SK-N-MC (cell line): ENCODE data around the gene BBC3.

ENCODE experiments used
- DNase-seq: peaks from one replicate; pipeline ENCODE4 v3.0.0-alpha.2; 2011; ENCODE audit warnings: low read depth, low spot score
- H3K27ac ChIP-seq: fragments of 200-600 bp; sonication (generic); 2 replicates; pipeline ENCODE4 v1.5.1; 2016; ENCODE audit warnings: mixed run types
- H3K36me3 ChIP-seq: fragments of 200-600 bp; sonication (generic); 2 replicates; pipeline ENCODE4 v1.6.1; 2017; ENCODE audit warnings: antibody characterized with exemption, low read length, mixed read lengths; ENCODE audit not compliant: insufficient read depth
- H3K4me3 ChIP-seq: fragments of 200-600 bp; sonication (generic); 2 replicates; pipeline ENCODE4 v1.5.1; 2016
- H3K9ac ChIP-seq: fragments of 200-600 bp; sonication (generic); 2 replicates; pipeline ENCODE4 v1.8.0; 2017; ENCODE audit warnings: mixed run types, mixed read lengths; ENCODE audit not compliant: insufficient read length
- H3K9me3 ChIP-seq: fragments of 200-600 bp; sonication (generic); 2 replicates; pipeline ENCODE4 v1.6.1; 2017; ENCODE audit warnings: low read depth, mild to moderate bottlenecking, antibody characterized with exemption, low read length, moderate library complexity, mixed read lengths
- EZH2 ChIP-seq: fragments of 200-600 bp; sonication (generic); IDR thresholded peaks from one replicate; pipeline ENCODE4 v1.6.1; 2017; ENCODE audit warnings: antibody characterized with exemption
- FOXP2 ChIP-seq: optimal IDR thresholded peaks from 2 replicates; pipeline ENCODE3; 2011; ENCODE audit warnings: mild to moderate bottlenecking, moderate library complexity; ENCODE audit not compliant: insufficient read depth; ENCODE audit errors: extremely low read length, control extremely low read depth
- POLR2AphosphoS5 ChIP-seq: IDR thresholded peaks from 2 replicates; pipeline ENCODE4 v1.6.1; 2012; ENCODE audit warnings: mild to moderate bottlenecking, low read depth, low read length, borderline replicate concordance

Gene BBC3

DNA sequence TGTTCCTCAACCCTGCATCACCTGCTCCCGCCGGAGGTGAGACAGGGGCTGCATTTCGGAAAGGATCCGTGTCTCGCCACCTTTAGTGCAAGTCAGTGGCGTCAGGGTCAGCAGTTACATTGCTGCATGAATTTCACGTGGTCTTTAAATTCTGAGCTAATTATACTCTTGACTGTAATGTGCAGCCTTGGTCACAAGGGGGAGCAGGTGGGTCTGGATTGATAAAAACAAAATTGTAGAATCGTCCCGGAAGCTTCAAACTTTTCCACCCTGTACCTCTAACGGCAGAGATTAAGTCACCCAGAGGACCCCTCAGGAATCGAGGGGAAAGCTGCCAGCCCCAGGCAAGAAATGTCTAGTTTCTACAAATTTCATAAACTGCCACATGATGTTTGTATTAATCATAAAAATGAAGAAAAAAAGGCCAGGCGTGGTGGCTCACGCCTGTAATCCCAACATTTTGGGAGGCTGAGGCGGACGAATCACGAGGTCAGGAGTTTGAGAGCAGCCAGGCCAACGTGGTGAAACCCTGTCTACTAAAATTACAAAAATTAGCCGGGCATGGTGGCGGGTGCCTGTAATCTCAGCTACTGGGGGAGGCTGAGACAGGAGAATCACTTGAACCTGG, 20.2 kb downstream of the BBC3 start:
- DNase-seq, result peak; percentile 57
- H3K4me3 ChIP-seq, result no peak overlapping the region
- no peak for TF ChIP-seq EZH2
- peaks cover 43% of the 10 kb centered on the region for H3K36me3 ChIP-seq
- peak overlapping the region; percentile 79 for H3K27ac ChIP-seq
- H3K9ac ChIP-seq, result no peak overlapping the region
- no peaks in the 10 kb centered on the region for H3K9me3 ChIP-seq

DNA sequence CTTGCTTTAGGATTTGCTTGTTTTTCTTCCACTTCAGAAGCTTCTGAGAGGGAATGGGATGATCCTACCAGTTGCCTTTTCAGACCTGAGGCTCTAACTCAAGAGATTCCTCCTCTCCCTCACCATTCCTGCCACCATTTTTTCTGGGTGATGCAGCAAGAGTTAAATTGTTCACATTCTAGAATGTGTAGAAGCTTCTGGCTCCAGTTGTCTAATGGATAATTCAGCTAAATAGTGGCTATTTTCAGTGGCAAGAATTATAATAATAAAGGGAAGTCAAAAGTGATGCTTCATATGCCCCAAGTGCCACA, 20.9 kb downstream of the BBC3 start:
- TF ChIP-seq POLR2AphosphoS5, result no peak
- TF ChIP-seq EZH2, result no peak
- TF ChIP-seq FOXP2, result no peak
- Histone ChIP-seq H3K27ac (peak overlapping the region; percentile 79), H3K9ac (no peak overlapping the region), H3K36me3 (peaks cover 49% of the 10 kb centered on the region), H3K4me3 (no peak overlapping the region), H3K9me3 (no peaks in the 10 kb centered on the region)
- DNase-seq, result no peak

DNA sequence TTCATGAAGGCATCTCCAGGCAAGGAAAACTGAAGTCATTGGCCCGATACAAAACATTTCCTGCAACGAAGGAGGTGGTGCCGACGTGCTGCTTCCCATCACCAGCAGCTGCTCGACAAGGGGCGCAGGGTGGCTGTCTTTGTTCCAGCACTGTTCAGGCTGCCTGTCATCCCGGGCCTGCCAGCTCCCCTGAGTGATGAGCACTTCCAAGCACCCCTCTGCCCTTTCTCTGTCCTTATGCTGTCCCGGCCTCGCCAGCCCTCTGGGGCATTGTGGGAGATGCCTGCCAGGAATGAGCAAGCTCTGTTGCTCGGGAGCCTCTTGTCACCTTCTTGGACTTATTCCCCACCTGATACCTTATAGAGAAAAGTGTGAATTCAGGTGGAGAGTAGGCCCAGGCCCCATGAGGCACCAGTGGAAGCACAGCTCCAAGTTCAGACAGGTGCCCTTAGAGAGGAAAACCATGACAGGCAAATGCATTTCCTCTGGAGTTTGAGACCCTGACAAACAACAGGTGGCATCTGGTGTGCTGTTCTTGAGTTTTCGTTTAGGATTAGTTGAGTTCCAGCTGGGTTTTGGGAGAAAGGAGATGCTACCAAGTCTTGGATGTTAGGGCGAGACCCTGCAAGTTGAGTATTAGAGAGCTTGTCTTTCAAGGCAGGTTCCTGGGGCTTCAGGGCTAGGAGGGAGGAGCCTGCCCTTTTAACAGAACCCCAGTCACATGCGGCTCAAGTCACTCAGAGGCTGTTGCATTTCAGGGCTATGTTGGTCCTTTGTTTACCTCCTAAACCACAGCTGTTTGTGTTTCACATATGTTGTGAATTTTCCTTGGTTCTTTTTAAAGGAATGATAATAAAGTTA, 21.4 kb downstream of the BBC3 start:
- peaks cover 55% of the 10 kb centered on the region for H3K36me3 ChIP-seq
- TF ChIP-seq EZH2 (no peak), POLR2AphosphoS5 (no peak), FOXP2 (no peak)
- peak overlapping the region; percentile 79 for H3K27ac ChIP-seq
- no peak for DNase-seq
- no peaks in the 10 kb centered on the region for H3K9me3 ChIP-seq
- H3K9ac ChIP-seq, result no peak overlapping the region
- H3K4me3 ChIP-seq, result no peak overlapping the region

DNA sequence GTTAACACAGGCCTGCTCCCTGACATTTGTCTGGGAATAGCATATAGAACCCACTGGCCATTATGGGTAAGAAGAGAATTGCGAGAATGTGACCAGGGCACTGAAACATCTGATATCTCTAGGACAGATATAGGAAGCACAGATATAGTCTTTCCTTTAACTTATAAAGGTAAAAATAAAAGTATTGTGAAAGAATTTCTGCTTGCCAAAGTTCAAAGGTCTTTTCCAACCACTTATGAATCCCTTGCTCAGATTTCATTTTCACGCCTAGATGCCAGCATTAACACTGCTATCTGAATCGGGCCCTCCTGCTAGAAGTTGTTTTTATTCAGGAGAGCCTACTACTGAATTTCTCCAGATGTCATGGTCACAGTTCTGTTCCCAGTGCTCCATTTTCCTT, 27.7 kb downstream of the BBC3 start:
- H3K27ac ChIP-seq, result no peak overlapping the region
- DNase-seq, result no peak
- H3K36me3 ChIP-seq, result peaks cover 53% of the 10 kb centered on the region
- TF ChIP-seq EZH2 (no peak), FOXP2 (no peak), POLR2AphosphoS5 (no peak)
- H3K9ac ChIP-seq, result no peak overlapping the region
- no peaks in the 10 kb centered on the region for H3K9me3 ChIP-seq
- no peak overlapping the region for H3K4me3 ChIP-seq

DNA sequence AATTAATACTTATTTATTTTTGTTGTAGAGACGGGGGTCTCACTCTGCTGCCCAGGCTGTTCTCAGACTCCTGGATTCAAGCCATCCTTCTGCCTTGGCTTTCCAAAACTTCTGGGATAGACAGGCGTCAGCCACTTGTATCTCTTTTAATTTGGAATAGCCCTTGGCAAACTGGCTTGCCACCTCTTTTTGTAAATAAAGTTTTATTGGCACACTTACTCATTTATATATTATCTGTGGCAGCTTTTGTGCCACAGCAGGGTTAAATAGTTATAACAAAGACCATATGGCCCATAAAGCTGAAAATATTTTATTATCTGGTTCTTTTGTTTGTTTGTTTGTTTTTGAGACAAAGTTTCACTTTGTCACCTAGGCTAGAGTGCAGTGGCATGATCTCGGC, 30.5 kb downstream of the BBC3 start:
- TF ChIP-seq POLR2AphosphoS5 (no peak), EZH2 (no peak), FOXP2 (no peak)
- H3K36me3 ChIP-seq, result peaks cover 49% of the 10 kb centered on the region

DNA sequence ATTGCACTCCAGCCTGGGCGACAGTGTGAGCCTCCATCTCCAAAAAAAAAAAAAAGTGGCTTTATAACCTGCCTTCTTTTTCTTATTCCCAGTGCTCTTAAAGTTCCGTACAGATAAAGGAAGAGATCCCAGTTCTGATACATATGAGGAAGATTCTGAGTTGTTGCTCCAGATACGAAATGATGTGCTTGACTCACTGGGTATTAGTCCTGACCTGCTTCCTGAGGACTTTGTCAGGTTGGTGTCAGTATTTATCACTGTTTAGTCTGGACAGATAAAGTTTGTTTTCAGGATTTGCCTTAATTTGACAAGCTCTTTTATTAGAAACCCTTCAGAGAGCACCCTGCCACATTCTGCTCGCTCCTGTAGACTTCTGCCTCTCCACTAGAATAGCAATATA, 33.9 kb downstream of the BBC3 start:
- no peak for TF ChIP-seq EZH2
- no peak for TF ChIP-seq FOXP2
- TF ChIP-seq POLR2AphosphoS5, result no peak
- no peak overlapping the region for H3K27ac ChIP-seq
- no peak for DNase-seq
- no peak overlapping the region for H3K9ac ChIP-seq
- H3K9me3 ChIP-seq, result no peaks in the 10 kb centered on the region
- H3K4me3 ChIP-seq, result no peak overlapping the region
- peaks cover 25% of the 10 kb centered on the region for H3K36me3 ChIP-seq

More for the DNA sequence above, 30.5 kb downstream of the BBC3 start:
- no peaks in the 10 kb centered on the region for H3K9me3 ChIP-seq
- DNase-seq, result no peak
- no peak overlapping the region for H3K27ac ChIP-seq
- H3K4me3 ChIP-seq, result no peak overlapping the region
- H3K9ac ChIP-seq, result no peak overlapping the region

DNA sequence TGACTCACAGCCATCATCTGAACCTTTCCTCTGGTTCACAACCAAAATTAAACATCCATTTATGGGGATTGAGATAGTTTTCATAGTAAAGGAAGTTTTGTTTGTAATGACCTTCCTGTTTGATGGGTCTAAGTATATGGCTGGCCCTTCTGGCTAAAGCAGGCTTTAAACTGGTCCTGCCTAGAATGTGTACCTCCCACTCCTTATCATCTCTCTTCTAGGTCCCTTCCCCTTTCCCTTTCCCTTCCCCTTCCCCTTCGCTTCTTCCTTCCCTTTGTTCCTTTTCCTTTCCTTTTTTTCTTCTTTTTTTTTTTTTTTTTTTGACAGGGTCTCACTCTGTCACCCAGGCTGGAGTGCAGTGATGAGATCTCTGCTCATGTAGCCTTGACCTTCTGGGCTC, 35.6 kb downstream of the BBC3 start:
- H3K4me3 ChIP-seq, result no peak overlapping the region
- peaks cover 31% of the 10 kb centered on the region for H3K36me3 ChIP-seq
- no peaks in the 10 kb centered on the region for H3K9me3 ChIP-seq
- TF ChIP-seq FOXP2, result no peak
- no peak for TF ChIP-seq EZH2
- no peak for TF ChIP-seq POLR2AphosphoS5
- no peak overlapping the region for H3K27ac ChIP-seq
- no peak for DNase-seq
- no peak overlapping the region for H3K9ac ChIP-seq

DNA sequence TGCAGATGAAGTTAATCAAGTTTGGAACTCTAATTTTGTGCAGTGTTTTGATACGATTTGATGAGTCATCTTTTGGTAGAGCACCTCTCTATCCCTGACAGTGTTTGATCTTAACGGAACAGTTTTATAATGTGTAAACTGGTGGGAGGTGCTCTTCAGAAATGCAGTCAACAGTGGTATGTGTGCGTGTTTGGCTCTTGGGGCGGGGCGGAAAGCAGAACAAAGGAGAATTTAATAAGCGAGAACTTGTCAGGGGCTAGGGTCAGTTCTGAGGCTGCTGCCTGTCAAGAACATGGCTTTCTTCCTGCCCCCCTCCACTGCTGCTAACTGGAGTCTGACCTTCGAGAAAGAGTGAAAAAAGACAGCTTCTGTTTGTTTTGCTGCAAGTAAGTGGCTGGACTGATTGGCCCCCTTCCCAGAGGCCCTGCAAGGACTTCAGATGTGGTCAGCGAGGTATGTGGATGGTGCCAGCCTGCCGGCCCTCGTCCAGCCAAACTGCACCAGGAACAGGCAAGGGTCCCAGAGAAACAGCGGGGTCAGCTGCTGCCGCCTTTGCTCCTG, 40.8 kb downstream of the BBC3 start:
- DNase-seq, result no peak
- Histone ChIP-seq H3K4me3 (no peak overlapping the region), H3K9me3 (no peaks in the 10 kb centered on the region), H3K27ac (peak overlapping the region; percentile 49; the same call in 1 of the 2 replicates), H3K36me3 (peaks cover 28% of the 10 kb centered on the region; the same call in 1 of the 2 replicates), H3K9ac (no peak overlapping the region)
- no peak for TF ChIP-seq EZH2
- no peak for TF ChIP-seq FOXP2
- no peak for TF ChIP-seq POLR2AphosphoS5
